D721Med (cell line): ENCODE measurements around the gene UBAC2.

Source experiments
- DNase-seq: peaks from one replicate; pipeline ENCODE4 v3.0.0; 2011; ENCODE audit warnings: low spot score; ENCODE audit not compliant: insufficient read length
- FAIRE-seq: peaks from 2 replicates; lab custom pipeline; 2011; peaks lifted over from hg19 to GRCh38; lab: Jason Lieb, UNC
- TF ChIP-seq, protein P1 (sequence below): IDR thresholded peaks from 2 replicates; pipeline ENCODE4 v1.5.1; 2012; ENCODE audit warnings: mild to moderate bottlenecking, control low read depth; ENCODE audit not compliant: insufficient read depth; ENCODE audit errors: missing control alignments

UBAC2 gene

GRCh38 chr13:99433543-99434075 is 233.0 kb downstream of the UBAC2 start:
- FAIRE-seq (no peak), DNase-seq (no peak)
- TF ChIP-seq, protein P1, sequence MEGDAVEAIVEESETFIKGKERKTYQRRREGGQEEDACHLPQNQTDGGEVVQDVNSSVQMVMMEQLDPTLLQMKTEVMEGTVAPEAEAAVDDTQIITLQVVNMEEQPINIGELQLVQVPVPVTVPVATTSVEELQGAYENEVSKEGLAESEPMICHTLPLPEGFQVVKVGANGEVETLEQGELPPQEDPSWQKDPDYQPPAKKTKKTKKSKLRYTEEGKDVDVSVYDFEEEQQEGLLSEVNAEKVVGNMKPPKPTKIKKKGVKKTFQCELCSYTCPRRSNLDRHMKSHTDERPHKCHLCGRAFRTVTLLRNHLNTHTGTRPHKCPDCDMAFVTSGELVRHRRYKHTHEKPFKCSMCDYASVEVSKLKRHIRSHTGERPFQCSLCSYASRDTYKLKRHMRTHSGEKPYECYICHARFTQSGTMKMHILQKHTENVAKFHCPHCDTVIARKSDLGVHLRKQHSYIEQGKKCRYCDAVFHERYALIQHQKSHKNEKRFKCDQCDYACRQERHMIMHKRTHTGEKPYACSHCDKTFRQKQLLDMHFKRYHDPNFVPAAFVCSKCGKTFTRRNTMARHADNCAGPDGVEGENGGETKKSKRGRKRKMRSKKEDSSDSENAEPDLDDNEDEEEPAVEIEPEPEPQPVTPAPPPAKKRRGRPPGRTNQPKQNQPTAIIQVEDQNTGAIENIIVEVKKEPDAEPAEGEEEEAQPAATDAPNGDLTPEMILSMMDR = no peak

DNA sequence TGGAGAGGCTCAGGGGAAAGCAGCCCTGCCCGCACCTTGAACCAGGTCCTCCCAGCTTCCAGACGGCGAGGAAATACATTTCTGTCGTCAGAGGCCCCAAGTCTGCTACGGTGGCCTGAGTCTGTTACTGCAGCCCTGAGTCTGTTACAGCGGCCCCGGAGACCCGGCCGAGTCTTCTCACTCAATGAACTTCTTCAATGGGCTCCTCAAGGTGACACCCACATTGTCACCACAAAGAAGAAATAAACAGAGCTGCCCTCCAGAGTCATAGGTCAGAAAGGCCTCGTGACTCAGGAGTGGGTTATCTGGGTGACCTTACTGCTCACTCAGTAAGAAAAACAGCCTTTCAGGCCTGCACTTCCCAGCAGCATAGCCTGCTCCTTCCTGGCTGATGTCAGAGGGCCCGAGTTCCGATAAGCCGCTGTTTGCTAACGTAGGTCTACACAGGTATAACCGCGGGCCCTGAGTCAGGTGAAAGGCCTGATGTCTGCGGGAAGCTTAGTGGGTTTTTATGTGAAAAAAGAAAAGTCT is 233.7 kb downstream of the UBAC2 start:
- FAIRE-seq = no peak
- DNase-seq = no peak
- TF ChIP-seq, protein P1 = no peak

GRCh38 chr13:99435116-99435515 is 234.5 kb downstream of the UBAC2 start:
- FAIRE-seq (no peak), DNase-seq (no peak)
- TF ChIP-seq, protein P1 = no peak

DNA sequence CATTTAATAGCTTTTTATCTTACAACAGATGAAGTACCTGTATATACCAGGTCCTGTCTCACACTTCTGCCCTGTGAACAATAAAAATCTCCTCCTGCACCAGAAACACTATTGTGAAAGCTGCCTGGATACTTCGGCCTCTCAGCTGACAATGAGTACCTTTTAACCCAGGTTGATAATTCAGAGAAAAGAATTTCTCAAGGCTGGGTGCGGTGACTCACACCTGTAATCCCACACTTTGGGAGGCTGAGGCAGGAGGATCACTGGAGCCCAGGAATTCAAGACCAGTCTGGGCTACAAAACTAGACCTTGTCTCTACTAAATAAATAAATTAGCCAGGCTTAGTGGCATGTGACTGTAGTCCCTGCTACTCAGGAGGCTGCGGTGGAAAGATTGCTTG is 235.3 kb downstream of the UBAC2 start:
- FAIRE-seq = no peak
- TF ChIP-seq, protein P1 = no peak
- no peak for DNase-seq
